ENCODE results near the gene HIVEP1. TPM values are rescaled to one million over a fixed set of nuclear protein-coding genes. Genes with fewer than 3 reads are reported as not detected.

HIVEP1 gene
- total and polyA plus RNA-seq, 3 experiments from 2014 or later: 2.8 to 37.1 (median 33.5) TPM

DNA sequence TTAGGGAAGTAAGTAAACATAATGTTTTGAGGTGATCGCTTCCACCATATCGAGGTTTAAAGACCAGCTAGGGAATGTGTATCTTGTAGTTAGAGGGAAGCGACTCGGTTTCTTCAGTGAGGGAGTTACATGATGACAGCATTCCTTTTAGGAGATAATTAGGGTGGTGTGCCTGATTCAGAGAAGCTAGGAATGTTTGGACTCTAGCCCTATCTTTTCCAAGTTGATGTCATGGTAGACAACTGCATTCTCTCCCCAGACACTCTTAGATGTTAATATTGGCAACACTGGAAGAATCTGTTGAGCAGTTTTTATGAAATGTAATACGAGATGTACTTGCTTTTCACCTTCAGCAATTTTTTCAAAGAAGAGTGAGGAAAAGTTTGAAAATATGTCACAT, 12.9 kb upstream of the HIVEP1 start:
- Mint-ChIP-seq H3K27me3 (peaks cover 0 to 7% of the 10 kb centered on the region in 2 donors), H3K27ac (peak overlapping the region in 1 of 8 donors; percentile 10), H3K4me1 (no peaks in the 10 kb centered on the region), H3K9me3 (no peaks in the 10 kb centered on the region), H3K4me3 (no peak overlapping the region), H3K36me3 (no peaks in the 10 kb centered on the region)
- Histone ChIP-seq H3K36me3 (ENCODE audit: insufficient read depth, low read length) (no peaks in the 10 kb centered on the region), H3K4me1 (ENCODE audit: insufficient read depth, low read length) (no peaks in the 10 kb centered on the region), H3K9me3 (ENCODE audit: low read length) (no peaks in the 10 kb centered on the region), H3K27ac (ENCODE audit: low read depth, low read length) (no peak overlapping the region), H3K4me3 (ENCODE audit: low read length) (no peak overlapping the region), H3K27me3 (ENCODE audit: insufficient read depth, low read length, poor library complexity, severe bottlenecking) (no peaks in the 10 kb centered on the region)
- DNase-seq: no peak
- POLR2A ChIA-PET: no interaction called here
- CTCF ChIA-PET: interaction anchor here (0.9 kb wide), 1 partner anchor 10 kb away, joined by 3 read pairs; no protein-coding TSS in a partner anchor

GRCh38 chr6:12000174-12000573, 11.9 kb upstream of the HIVEP1 start:
- Histone ChIP-seq H3K4me3 (ENCODE audit: low read length) (no peak overlapping the region), H3K36me3 (ENCODE audit: insufficient read depth, low read length) (no peaks in the 10 kb centered on the region), H3K9me3 (ENCODE audit: low read length) (no peaks in the 10 kb centered on the region), H3K27ac (ENCODE audit: low read depth, low read length) (no peak overlapping the region), H3K4me1 (ENCODE audit: insufficient read depth, low read length) (no peaks in the 10 kb centered on the region), H3K27me3 (ENCODE audit: insufficient read depth, low read length, poor library complexity, severe bottlenecking) (no peaks in the 10 kb centered on the region)
- Mint-ChIP-seq H3K27me3 (peaks cover 0 to 6% of the 10 kb centered on the region in 2 donors), H3K4me1 (no peaks in the 10 kb centered on the region), H3K9me3 (no peaks in the 10 kb centered on the region), H3K36me3 (no peaks in the 10 kb centered on the region), H3K4me3 (no peak overlapping the region), H3K27ac (no peak overlapping the region)
- ChIA-PET POLR2A (interaction anchor here (0.5 kb wide), 1 partner anchor 285 kb away, joined by 4 read pairs; no protein-coding TSS in a partner anchor), CTCF (no interaction called here)
- no peak for DNase-seq

- POLR2A ChIA-PET: no interaction called here
- no peaks in the 10 kb centered on the region for H3K4me1 ChIP-seq (ENCODE audit: insufficient read depth, low read length)
- CTCF ChIA-PET: no interaction called here
Measured at GRCh38 chr6:12001004-12001705, 11.0 kb upstream of the HIVEP1 start.

GRCh38 chr6:12001706-12002435, 10.2 kb upstream of the HIVEP1 start:
- Histone ChIP-seq H3K27me3 (ENCODE audit: insufficient read depth, low read length, poor library complexity, severe bottlenecking) (no peaks in the 10 kb centered on the region), H3K4me3 (ENCODE audit: low read length) (no peak overlapping the region), H3K4me1 (ENCODE audit: insufficient read depth, low read length) (no peaks in the 10 kb centered on the region), H3K9me3 (ENCODE audit: low read length) (no peaks in the 10 kb centered on the region), H3K27ac (ENCODE audit: low read depth, low read length) (no peak overlapping the region), H3K36me3 (ENCODE audit: insufficient read depth, low read length) (no peaks in the 10 kb centered on the region)
- no peak for DNase-seq
- peaks cover 0 to 2% of the 10 kb centered on the region in 2 donors for H3K27me3 Mint-ChIP-seq
- no peak overlapping the region for H3K27ac Mint-ChIP-seq
- H3K4me3 Mint-ChIP-seq: no peak overlapping the region
- no peaks in the 10 kb centered on the region for H3K36me3 Mint-ChIP-seq
- H3K9me3 Mint-ChIP-seq: no peaks in the 10 kb centered on the region
- H3K4me1 Mint-ChIP-seq: no peaks in the 10 kb centered on the region
- POLR2A ChIA-PET: no interaction called here
- CTCF ChIA-PET: no interaction called here

More at GRCh38 chr6:12001004-12001705, 11.0 kb upstream of the HIVEP1 start:
- Histone ChIP-seq H3K9me3 (ENCODE audit: low read length) (no peaks in the 10 kb centered on the region), H3K27ac (ENCODE audit: low read depth, low read length) (no peak overlapping the region), H3K27me3 (ENCODE audit: insufficient read depth, low read length, poor library complexity, severe bottlenecking) (no peaks in the 10 kb centered on the region), H3K36me3 (ENCODE audit: insufficient read depth, low read length) (no peaks in the 10 kb centered on the region), H3K4me3 (ENCODE audit: low read length) (no peak overlapping the region)
- Mint-ChIP-seq H3K27me3 (peaks cover 0 to 6% of the 10 kb centered on the region in 2 donors), H3K9me3 (no peaks in the 10 kb centered on the region), H3K36me3 (no peaks in the 10 kb centered on the region), H3K27ac (no peak overlapping the region), H3K4me3 (no peak overlapping the region), H3K4me1 (no peaks in the 10 kb centered on the region)
- no peak for DNase-seq

- Histone ChIP-seq H3K9me3 (ENCODE audit: low read length) (no peaks in the 10 kb centered on the region), H3K27me3 (ENCODE audit: insufficient read depth, low read length, poor library complexity, severe bottlenecking) (no peaks in the 10 kb centered on the region), H3K27ac (ENCODE audit: low read depth, low read length) (peak overlapping the region; percentile 94), H3K4me3 (ENCODE audit: low read length) (no peak overlapping the region), H3K4me1 (ENCODE audit: insufficient read depth, low read length) (peaks cover 16% of the 10 kb centered on the region), H3K36me3 (ENCODE audit: insufficient read depth, low read length) (no peaks in the 10 kb centered on the region)
- Mint-ChIP-seq H3K9me3 (no peaks in the 10 kb centered on the region), H3K4me3 (peak overlapping the region in 2 of 7 donors; percentile 19 to 100), H3K27me3 (peaks cover 0 to 4% of the 10 kb centered on the region in 2 donors), H3K27ac (peak overlapping the region in 7 of 8 donors; percentile 4 to 100 (median 96)), H3K4me1 (peaks cover 24 to 34% (median 34%) of the 10 kb centered on the region in 3 donors), H3K36me3 (peaks cover 0 to 14% (median 0%) of the 10 kb centered on the region in 3 donors)
- POLR2A ChIA-PET: no interaction called here
- DNase-seq: no peak
- CTCF ChIA-PET: no interaction called here
Measured at GRCh38 chr6:12007473-12007872, 4.6 kb upstream of the HIVEP1 start.

- Mint-ChIP-seq H3K36me3 (peaks cover 0 to 17% (median 0%) of the 10 kb centered on the region in 3 donors), H3K27ac (peak overlapping the region; percentile 96 to 100 (median 100)), H3K27me3 (peaks cover 0 to 7% of the 10 kb centered on the region in 2 donors), H3K4me3 (peak overlapping the region; percentile 95 to 100 (median 99)), H3K4me1 (peaks cover 24 to 34% (median 34%) of the 10 kb centered on the region in 3 donors), H3K9me3 (no peaks in the 10 kb centered on the region)
- Histone ChIP-seq H3K27me3 (ENCODE audit: insufficient read depth, low read length, poor library complexity, severe bottlenecking) (no peaks in the 10 kb centered on the region), H3K36me3 (ENCODE audit: insufficient read depth, low read length) (no peaks in the 10 kb centered on the region), H3K4me3 (ENCODE audit: low read length) (peak overlapping the region; percentile 42), H3K9me3 (ENCODE audit: low read length) (no peaks in the 10 kb centered on the region), H3K4me1 (ENCODE audit: insufficient read depth, low read length) (peaks cover 16% of the 10 kb centered on the region), H3K27ac (ENCODE audit: low read depth, low read length) (peak overlapping the region; percentile 94)
- DNase-seq: no peak
- ChIA-PET CTCF (no interaction called here), POLR2A (no interaction called here)
Measured at GRCh38 chr6:12007887-12008286, 4.2 kb upstream of the HIVEP1 start.

- Mint-ChIP-seq H3K27me3 (peaks cover 0 to 11% of the 10 kb centered on the region in 2 donors), H3K9me3 (no peaks in the 10 kb centered on the region), H3K4me1 (peaks cover 29 to 41% (median 39%) of the 10 kb centered on the region in 3 donors), H3K27ac (peak overlapping the region; percentile 96 to 100 (median 100)), H3K36me3 (peaks cover 0 to 21% (median 0%) of the 10 kb centered on the region in 3 donors), H3K4me3 (peak overlapping the region; percentile 95 to 100 (median 99))
- peak; percentile 77 to 92 (median 87) for DNase-seq
- Histone ChIP-seq H3K9me3 (ENCODE audit: low read length) (no peaks in the 10 kb centered on the region), H3K27me3 (ENCODE audit: insufficient read depth, low read length, poor library complexity, severe bottlenecking) (no peaks in the 10 kb centered on the region), H3K27ac (ENCODE audit: low read depth, low read length) (peak overlapping the region; percentile 94), H3K4me3 (ENCODE audit: low read length) (peak overlapping the region; percentile 42), H3K4me1 (ENCODE audit: insufficient read depth, low read length) (peaks cover 21% of the 10 kb centered on the region), H3K36me3 (ENCODE audit: insufficient read depth, low read length) (no peaks in the 10 kb centered on the region)
- ChIA-PET POLR2A (interaction anchor here (1.0 to 1.8 kb wide), 3 partner anchors 26 to 35 kb away, joined by 3 to 5 read pairs (median 5); no protein-coding TSS in a partner anchor), CTCF (interaction anchor here (1.0 kb wide), 1 partner anchor 9 kb away, joined by 3 read pairs; no protein-coding TSS in a partner anchor)
Measured at GRCh38 chr6:12008366-12009179, 3.5 kb upstream of the HIVEP1 start.

All from CD8-positive, alpha-beta memory T cell (primary cell).